Stimulated activated CD8-positive, alpha-beta memory T cell treated with anti-CD3 and anti-CD28 coated beads, Interleukin-15, amount 100 ng/mL, for 1 hour (primary cell): ENCODE results near the gene TGM3.

Experiments
- DNase-seq: peaks from one replicate; pipeline ENCODE4 v3.0.0-alpha.2; 2020; ENCODE audit warnings: low read depth

TGM3 gene

GRCh38 chr20:2379511-2380229, 83.9 kb downstream of the TGM3 start:
- no peak for DNase-seq

- no peak for DNase-seq
These were observed 84.8 kb downstream of the TGM3 start, which contains the start of gene TGM6 for GRCh38 chr20:2380601-2381000. TSS of gene TGM6 (plus strand) at chr20:2380901. CDS start at chr20:2380969, 68 bp downstream.

- DNase-seq, result no peak
These were observed 85.5 kb downstream of the TGM3 start for GRCh38 chr20:2381303-2381702.

- DNase-seq, result no peak
These were observed 87.0 kb downstream of the TGM3 start for GRCh38 chr20:2382833-2383232.

GRCh38 chr20:2385026-2385425, 89.2 kb downstream of the TGM3 start:
- DNase-seq, result no peak

- no peak for DNase-seq
These were observed 89.7 kb downstream of the TGM3 start for GRCh38 chr20:2385496-2385895.

GRCh38 chr20:2386516-2387179, 90.8 kb downstream of the TGM3 start:
- DNase-seq, result no peak

- DNase-seq, result peak; percentile 4
These were observed 91.4 kb downstream of the TGM3 start for GRCh38 chr20:2387180-2387577.

- DNase-seq, result no peak
These were observed 91.8 kb downstream of the TGM3 start for GRCh38 chr20:2387580-2387979.
